HCT116 (cell line): ENCODE measurements around the gene PEX11G. TPM values are rescaled to one million over a fixed set of nuclear protein-coding genes. Genes with fewer than 3 reads are reported as not detected.

Experiments used
- ATAC-seq: fragments of 200-7000 bp; cut with Tn5 transposase; 2 replicates; pipeline ENCODE4 v1.9.1; 2020; ENCODE audit warnings: mild to moderate bottlenecking, moderate library complexity
- BruUV-seq: library from RNA; stranded (reverse); fragments of 400-500 nt; replicated peaks from 2 replicates; lab custom pipeline; 2021; lab: Mats Ljungman, UMichigan
- CTCF ChIA-PET: fragments of 300-600 bp; sonication (Branson Sonifier 250); formaldehyde crosslinking; loops from one replicate; lab custom pipeline; 2021; ENCODE audit warnings: antibody characterized with exemption; lab: Charles Lee
- POLR2A ChIA-PET: fragments of 300-600, 350-600 bp; sonication (Branson Sonifier 250); formaldehyde crosslinking; loops from one replicate; lab custom pipeline; 2021; ENCODE audit warnings: antibody characterized with exemption; lab: Charles Lee
- RAD21 ChIA-PET, 2 experiments: fragments of 300-600 bp; sonication (Branson Sonifier 250); formaldehyde crosslinking; loops; one replicate each; lab custom pipeline; 2023; ENCODE audit warnings: low total read pairs in 2 of 2; ENCODE audit not compliant: uncharacterized antibody in 2 of 2, unreplicated experiment in 2 of 2, low non-redundant PET in 1 of 2; lab: Charles Lee
- DNase-seq: peaks from one replicate; pipeline ENCODE4 v3.0.0-alpha.2; 2010; ENCODE audit warnings: low read depth, low spot score
- H2AFZ ChIP-seq: fragments of 200-600 bp; shearing (Covaris generic), sonication (generic); 2 replicates; pipeline ENCODE4 v1.6.1; 2017; ENCODE audit warnings: low read depth, mixed run types, mixed read lengths, antibody characterized with exemption, low read length; ENCODE audit not compliant: poor library complexity, severe bottlenecking
- H3K27ac ChIP-seq: 2 replicates; pipeline ENCODE4 v1.5.1; 2012; ENCODE audit warnings: low read depth, low read length
- H3K27me3 ChIP-seq: fragments of 200-600 bp; sonication (generic); 2 replicates; pipeline ENCODE4 v1.6.1; 2016; ENCODE audit warnings: mixed run types, low read length, mixed read lengths; ENCODE audit not compliant: insufficient read depth
- H3K36me3 ChIP-seq, 2 experiments: fragments of 200-500 bp in 1 of 2; fragments of 200-600 bp in 1 of 2; sonication (Bioruptor generic) in 1 of 2; sonication (generic) in 1 of 2; 2 replicates each; pipeline versions ENCODE4 v1.5.1 to v1.6.1; 2014 to 2016; ENCODE audit warnings: low read length in 2 of 2, inconsistent platforms in 1 of 2, mixed read lengths in 1 of 2, mixed run types in 1 of 2; ENCODE audit not compliant: insufficient read depth in 2 of 2, control insufficient read depth in 1 of 2
- H3K4me1 ChIP-seq, 2 experiments: fragments of 200-600 bp in 1 of 2; sonication (generic) in 1 of 2; 2 replicates each; pipeline versions ENCODE4 v1.5.1 to v1.6.1; 2012 to 2017; ENCODE audit warnings: low read length in 2 of 2, inconsistent platforms in 1 of 2, mild to moderate bottlenecking in 1 of 2, mixed read lengths in 1 of 2, mixed run types in 1 of 2, moderate library complexity in 1 of 2; ENCODE audit not compliant: insufficient read depth in 2 of 2, control insufficient read depth in 1 of 2
- H3K4me2 ChIP-seq: fragments of 200-600 bp; sonication (generic); 2 replicates; pipeline ENCODE4 v1.6.1; 2017; ENCODE audit warnings: mixed run types, low read length, mixed read lengths
- H3K4me3 ChIP-seq, 2 experiments: fragments of 200-600 bp in 1 of 2; sonication (generic) in 1 of 2; replicated peaks in 1 of 2; 2 replicates each; pipeline ENCODE4 v1.5.1; 2011 to 2016; ENCODE audit warnings: low read length in 2 of 2, control low read depth in 1 of 2, low read depth in 1 of 2, mild to moderate bottlenecking in 1 of 2, mixed read lengths in 1 of 2, mixed run types in 1 of 2
- H3K79me2 ChIP-seq: fragments of 200-600 bp; sonication (generic); 2 replicates; pipeline ENCODE4 v1.6.1; 2017; ENCODE audit warnings: mild to moderate bottlenecking, mixed run types, low read length, moderate library complexity, mixed read lengths; ENCODE audit not compliant: insufficient read depth
- H3K9ac ChIP-seq: fragments of 200-600 bp; sonication (generic); 2 replicates; pipeline ENCODE4 v1.6.1; 2016; ENCODE audit warnings: low read length, mixed read lengths
- H3K9me2 ChIP-seq: fragments of 200-600 bp; sonication (generic), shearing (Covaris generic); 2 replicates; pipeline ENCODE4 v1.6.1; 2017; ENCODE audit warnings: mixed run types, mild to moderate bottlenecking, moderate library complexity; ENCODE audit not compliant: insufficient read depth
- H3K9me3 ChIP-seq, 2 experiments: fragments of 200-500 bp in 1 of 2; fragments of 200-600 bp in 1 of 2; sonication (Bioruptor generic) in 1 of 2; sonication (generic) in 1 of 2; 2 replicates each; pipeline ENCODE4 v1.6.1; 2014 to 2017; ENCODE audit warnings: low read length in 2 of 2, mixed read lengths in 2 of 2, inconsistent platforms in 1 of 2, low read depth in 1 of 2, mild to moderate bottlenecking in 1 of 2, mixed run types in 1 of 2, moderate library complexity in 1 of 2; ENCODE audit not compliant: control insufficient read depth in 1 of 2, insufficient read depth in 1 of 2
- H4K20me1 ChIP-seq: fragments of 200-600 bp; sonication (generic), shearing (Covaris generic); 2 replicates; pipeline ENCODE4 v1.6.1; 2017; ENCODE audit warnings: mixed run types, mild to moderate bottlenecking, moderate library complexity; ENCODE audit not compliant: insufficient read depth
- CEBPB ChIP-seq: IDR thresholded peaks from 2 replicates; pipeline ENCODE4 v1.6.1; 2012; ENCODE audit warnings: low read depth
- POLR2A ChIP-seq: IDR thresholded peaks from 2 replicates; pipeline ENCODE4 v1.7.0; 2011; ENCODE audit warnings: borderline replicate concordance; ENCODE audit not compliant: insufficient read depth, insufficient read length; ENCODE audit errors: extremely low read depth
- POLR2AphosphoS5 ChIP-seq: IDR thresholded peaks from 2 replicates; pipeline ENCODE4 v1.6.1; 2011; ENCODE audit warnings: mild to moderate bottlenecking, low read depth, low read length, moderate library complexity
- RAD21 ChIP-seq: IDR thresholded peaks from 2 replicates; pipeline ENCODE4 v1.6.1; 2012; ENCODE audit warnings: low read depth, mild to moderate bottlenecking
- SRF ChIP-seq: IDR thresholded peaks from 2 replicates; pipeline ENCODE4 v1.6.1; 2012; ENCODE audit warnings: low read depth
- TCF7L2 ChIP-seq: IDR thresholded peaks from 2 replicates; pipeline ENCODE4 v1.7.0; 2011; ENCODE audit warnings: borderline replicate concordance, inconsistent platforms; ENCODE audit not compliant: insufficient read depth, insufficient read length; ENCODE audit errors: extremely low read depth
- ZFX ChIP-seq: fragments of 450-650 bp; IDR thresholded peaks from 2 replicates; pipeline ENCODE4 v1.6.1; 2017
- intact Hi-C: fragments of 100-400 bp; cut with micrococcal nuclease; formaldehyde crosslinking; loops from 2 replicates; pipeline ENCODE4 v1.10.0; 2022
- total RNA-seq: library from RNA; stranded (reverse); gene quantifications from one replicate; pipeline ENCODE4 v1.2.1, GENCODE V29; 2021; ENCODE audit not compliant: unreplicated experiment
- TF ChIP-seq, protein P1 (sequence below), 3 experiments: fragments of 200-600 bp in 1 of 3; sonication (generic) in 1 of 3; IDR thresholded peaks in 2 of 3; conservative IDR thresholded peaks in 1 of 3; 2 replicates each; pipeline ENCODE4 v1.5.1; 2012 to 2017; ENCODE audit warnings: low read depth in 2 of 3, low read length in 2 of 3, antibody characterized with exemption in 1 of 3, borderline replicate concordance in 1 of 3, control low read depth in 1 of 3, mild to moderate bottlenecking in 1 of 3, mixed read lengths in 1 of 3, mixed run types in 1 of 3, moderate library complexity in 1 of 3; ENCODE audit not compliant: insufficient read depth in 1 of 3
- TF ChIP-seq, protein P2 (sequence below): IDR thresholded peaks from 2 replicates; pipeline ENCODE4 v1.6.1; 2012

Gene PEX11G
- total RNA-seq, 1 experiment from 2014 or later = 6.4 TPM

DNA sequence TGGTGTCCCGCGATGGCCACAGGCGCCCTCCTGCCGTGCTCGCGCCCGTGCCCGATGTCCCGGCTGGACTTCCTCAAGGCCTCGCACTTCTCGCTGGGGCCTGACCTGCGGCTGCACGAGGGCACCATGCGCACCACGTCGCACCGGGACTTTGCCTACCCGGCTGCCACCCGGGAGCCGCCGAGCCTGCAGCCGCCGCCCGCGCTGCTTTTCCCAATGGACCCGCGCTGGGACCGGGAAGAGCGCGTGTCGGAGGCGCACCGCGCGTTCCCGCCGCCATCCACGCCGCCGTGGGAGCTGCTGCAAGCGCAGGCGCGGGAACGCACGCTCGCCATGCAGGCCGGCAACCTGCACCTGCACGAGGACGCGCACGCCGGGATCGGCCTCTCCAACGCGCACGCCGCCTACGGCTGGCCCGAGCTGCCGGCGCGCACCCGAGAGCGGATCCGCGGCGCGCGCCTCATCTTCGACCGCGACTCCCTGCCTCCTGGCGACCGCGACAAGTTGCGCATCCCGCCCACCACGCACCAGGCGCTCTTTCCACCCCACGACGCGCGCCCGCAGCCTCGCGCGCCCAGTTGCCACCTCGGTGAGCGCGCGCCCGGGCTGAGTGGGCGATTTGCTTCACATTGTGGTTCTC is 12.1 kb upstream of the PEX11G start:
- Histone ChIP-seq H2AFZ (peak overlapping the region; percentile 35), H4K20me1 (no peaks in the 10 kb centered on the region), H3K4me2 (peak overlapping the region; percentile 75), H3K4me3 (peak overlapping the region; percentile 26 to 43), H3K9me3 (no peaks in the 10 kb centered on the region), H3K27ac (peak overlapping the region; percentile 30; the same call in 1 of the 2 replicates), H3K9me2 (no peaks in the 10 kb centered on the region), H3K9ac (peak overlapping the region; percentile 41), H3K4me1 (peaks cover 11 to 24% of the 10 kb centered on the region in 2 experiments), H3K27me3 (no peaks in the 10 kb centered on the region), H3K79me2 (no peaks in the 10 kb centered on the region), H3K36me3 (no peaks in the 10 kb centered on the region)
- DNase-seq (peak; percentile 78), ATAC-seq (peak; percentile 84)
- ChIA-PET POLR2A (no interaction called here), CTCF (interaction anchor here (1.0 kb wide), 1 partner anchor 147 kb away, joined by 4 read pairs; no protein-coding TSS in a partner anchor), RAD21 (no interaction called here)
- no TSS peak for BruUV-seq
- TF ChIP-seq, protein P1, sequence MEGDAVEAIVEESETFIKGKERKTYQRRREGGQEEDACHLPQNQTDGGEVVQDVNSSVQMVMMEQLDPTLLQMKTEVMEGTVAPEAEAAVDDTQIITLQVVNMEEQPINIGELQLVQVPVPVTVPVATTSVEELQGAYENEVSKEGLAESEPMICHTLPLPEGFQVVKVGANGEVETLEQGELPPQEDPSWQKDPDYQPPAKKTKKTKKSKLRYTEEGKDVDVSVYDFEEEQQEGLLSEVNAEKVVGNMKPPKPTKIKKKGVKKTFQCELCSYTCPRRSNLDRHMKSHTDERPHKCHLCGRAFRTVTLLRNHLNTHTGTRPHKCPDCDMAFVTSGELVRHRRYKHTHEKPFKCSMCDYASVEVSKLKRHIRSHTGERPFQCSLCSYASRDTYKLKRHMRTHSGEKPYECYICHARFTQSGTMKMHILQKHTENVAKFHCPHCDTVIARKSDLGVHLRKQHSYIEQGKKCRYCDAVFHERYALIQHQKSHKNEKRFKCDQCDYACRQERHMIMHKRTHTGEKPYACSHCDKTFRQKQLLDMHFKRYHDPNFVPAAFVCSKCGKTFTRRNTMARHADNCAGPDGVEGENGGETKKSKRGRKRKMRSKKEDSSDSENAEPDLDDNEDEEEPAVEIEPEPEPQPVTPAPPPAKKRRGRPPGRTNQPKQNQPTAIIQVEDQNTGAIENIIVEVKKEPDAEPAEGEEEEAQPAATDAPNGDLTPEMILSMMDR (IDR thresholded peaks at IDR 0.05 in 2 of 3, conservative IDR thresholded peaks at IDR 0.05 in 1 of 3; ENCODE audit: borderline replicate concordance in 1 of 3, insufficient read depth in 1 of 3, low read depth in 2 of 3, low read length in 2 of 3) = 0 out of 6 replicates have a peak, but pooled peaks of 1 of the 3 experiments have one; percentile 5
- TF ChIP-seq RAD21 (no peak), POLR2AphosphoS5 (peak; percentile 61), CEBPB (no peak), ZFX (peak; percentile 47; the same call in 1 of the 2 replicates), TCF7L2 (peak; percentile 10), POLR2A (peak; percentile 67), SRF (no peak)
- TF ChIP-seq, protein P2, sequence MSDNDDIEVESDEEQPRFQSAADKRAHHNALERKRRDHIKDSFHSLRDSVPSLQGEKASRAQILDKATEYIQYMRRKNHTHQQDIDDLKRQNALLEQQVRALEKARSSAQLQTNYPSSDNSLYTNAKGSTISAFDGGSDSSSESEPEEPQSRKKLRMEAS = peak; percentile 89
- intact Hi-C loops = no loop called here
